Large intestine (tissue), 3 donors: ENCODE data around the gene TGFA. TPM values are rescaled to one million over a fixed set of nuclear protein-coding genes. Genes with fewer than 3 reads are reported as not detected.

Experiments used
- DNase-seq, 2 donors: peaks; one replicate each; pipeline versions ENCODE4 v3.0.0 to v3.0.0-alpha.2; 2013
- H3K27ac ChIP-seq: one replicate; pipeline ENCODE4 v1.5.1; 2013; ENCODE audit warnings: low read length
- H3K27me3 ChIP-seq: 2 replicates; pipeline ENCODE4 v1.6.1; 2013; ENCODE audit warnings: low read length; ENCODE audit not compliant: control insufficient read depth, insufficient read depth
- H3K36me3 ChIP-seq: 2 replicates; pipeline ENCODE4 v1.6.1; 2013; ENCODE audit warnings: low read length; ENCODE audit not compliant: control insufficient read depth, insufficient read depth
- H3K4me1 ChIP-seq: one replicate; pipeline ENCODE4 v1.6.1; 2013; ENCODE audit warnings: low read length; ENCODE audit not compliant: control insufficient read depth, insufficient read depth
- H3K4me3 ChIP-seq: one replicate; pipeline ENCODE4 v1.5.1; 2013; ENCODE audit warnings: low read length
- H3K9me3 ChIP-seq: one replicate; pipeline ENCODE4 v1.6.1; 2013; ENCODE audit warnings: mild to moderate bottlenecking, low read depth, low read length, moderate library complexity; ENCODE audit not compliant: control insufficient read depth
- WGBS: methylation state at CpG from one replicate; pipeline ENCODE4 v1.1.5; 2013; ENCODE audit warnings: low lambda C conversion rate; ENCODE audit not compliant: insufficient coverage; 5-methylcytosine and 5-hydroxymethylcytosine counted together
- polyA plus RNA-seq: library from polyadenylated mRNA; unstranded; fragments of 120-200 nt; gene quantifications from one replicate; pipeline ENCODE4 v1.2.1, GENCODE V29; 2013

The TGFA gene
- polyA plus RNA-seq, 1 donor = 8.4 TPM

- WGBS = no CpG with 5 or more reads among the region's 4 CpGs
- Histone ChIP-seq H3K4me1 (no peaks in the 10 kb centered on the region), H3K27ac (no peak overlapping the region), H3K36me3 (no peaks in the 10 kb centered on the region), H3K27me3 (no peaks in the 10 kb centered on the region), H3K9me3 (no peaks in the 10 kb centered on the region), H3K4me3 (no peak overlapping the region)
- no peak for DNase-seq
Measured at GRCh38 chr2:70503896-70504295, 49.7 kb downstream of the TGFA start.

GRCh38 chr2:70501728-70502127 is 51.9 kb downstream of the TGFA start:
- 0% methylated on average over 1 of the region's 4 CpGs for WGBS
- H3K9me3 ChIP-seq = no peaks in the 10 kb centered on the region
- no peaks in the 10 kb centered on the region for H3K27me3 ChIP-seq
- no peaks in the 10 kb centered on the region for H3K36me3 ChIP-seq
- no peak for DNase-seq
- no peak overlapping the region for H3K4me3 ChIP-seq
- H3K4me1 ChIP-seq = no peaks in the 10 kb centered on the region
- no peak overlapping the region for H3K27ac ChIP-seq

GRCh38 chr2:70501215-70501614 is 52.4 kb downstream of the TGFA start:
- DNase-seq = no peak
- Histone ChIP-seq H3K4me3 (no peak overlapping the region), H3K27me3 (no peaks in the 10 kb centered on the region), H3K27ac (no peak overlapping the region), H3K4me1 (no peaks in the 10 kb centered on the region), H3K9me3 (no peaks in the 10 kb centered on the region), H3K36me3 (no peaks in the 10 kb centered on the region)
- no CpG with 5 or more reads among the region's 1 CpG for WGBS

DNA sequence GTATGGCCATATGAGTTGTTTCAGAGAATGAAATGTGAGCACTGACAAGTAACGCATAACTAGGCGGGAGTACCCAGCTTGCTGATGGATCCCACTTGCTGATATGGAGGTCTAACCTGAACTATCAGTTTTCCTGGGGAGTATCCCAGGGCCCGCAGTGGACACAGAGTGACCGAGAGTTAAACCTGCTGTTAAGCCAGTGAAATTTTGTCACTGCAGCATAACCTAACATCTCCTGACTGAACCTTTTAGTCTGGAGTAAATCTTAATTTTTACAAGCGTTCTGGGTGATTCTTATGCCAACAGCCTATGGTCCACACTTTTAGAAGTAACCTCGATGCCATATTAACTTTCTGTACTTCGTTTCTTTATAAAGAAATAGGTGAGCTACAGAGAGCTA is 54.4 kb downstream of the TGFA start:
- Histone ChIP-seq H3K27ac (no peak overlapping the region), H3K27me3 (no peaks in the 10 kb centered on the region), H3K9me3 (no peaks in the 10 kb centered on the region), H3K4me1 (no peaks in the 10 kb centered on the region), H3K4me3 (no peak overlapping the region), H3K36me3 (no peaks in the 10 kb centered on the region)
- 100% methylated on average over 1 of the region's 7 CpGs for WGBS
- no peak for DNase-seq

GRCh38 chr2:70498528-70498927 is 55.1 kb downstream of the TGFA start:
- H3K4me3 ChIP-seq = no peak overlapping the region
- H3K27me3 ChIP-seq = no peaks in the 10 kb centered on the region
- no peaks in the 10 kb centered on the region for H3K9me3 ChIP-seq
- no peak for DNase-seq
- no peaks in the 10 kb centered on the region for H3K4me1 ChIP-seq
- no peaks in the 10 kb centered on the region for H3K36me3 ChIP-seq
- WGBS = no CpG with 5 or more reads among the region's 1 CpG
- H3K27ac ChIP-seq = no peak overlapping the region

DNA sequence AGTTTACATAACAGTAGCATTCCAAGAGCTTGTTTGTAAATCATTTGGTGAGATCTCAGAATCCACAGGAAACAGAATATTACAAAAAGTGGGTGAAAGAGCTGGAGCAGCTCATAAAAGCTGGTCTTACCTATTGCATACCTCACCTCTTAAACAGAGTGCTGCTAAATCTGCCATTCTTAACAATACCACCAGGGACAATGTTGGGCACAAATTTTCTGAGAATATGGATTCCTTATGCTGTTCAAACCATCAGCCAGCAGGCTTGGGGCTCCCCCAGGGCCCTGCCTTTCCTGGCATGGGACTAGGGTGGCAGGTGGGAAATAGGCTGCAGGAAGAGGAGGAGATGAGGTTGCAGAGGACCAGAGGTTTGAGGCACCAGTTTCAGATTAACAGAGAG is 55.6 kb downstream of the TGFA start:
- Histone ChIP-seq H3K4me1 (no peaks in the 10 kb centered on the region), H3K36me3 (no peaks in the 10 kb centered on the region), H3K9me3 (no peaks in the 10 kb centered on the region), H3K27me3 (no peaks in the 10 kb centered on the region), H3K4me3 (no peak overlapping the region), H3K27ac (no peak overlapping the region)
- no peak for DNase-seq

GRCh38 chr2:70496819-70497218 is 56.8 kb downstream of the TGFA start:
- H3K36me3 ChIP-seq = no peaks in the 10 kb centered on the region
- 83% methylated on average over 2 of the region's 5 CpGs for WGBS
- no peak overlapping the region for H3K4me3 ChIP-seq
- DNase-seq = no peak
- no peaks in the 10 kb centered on the region for H3K9me3 ChIP-seq
- no peak overlapping the region for H3K27ac ChIP-seq
- no peaks in the 10 kb centered on the region for H3K4me1 ChIP-seq
- no peaks in the 10 kb centered on the region for H3K27me3 ChIP-seq

DNA sequence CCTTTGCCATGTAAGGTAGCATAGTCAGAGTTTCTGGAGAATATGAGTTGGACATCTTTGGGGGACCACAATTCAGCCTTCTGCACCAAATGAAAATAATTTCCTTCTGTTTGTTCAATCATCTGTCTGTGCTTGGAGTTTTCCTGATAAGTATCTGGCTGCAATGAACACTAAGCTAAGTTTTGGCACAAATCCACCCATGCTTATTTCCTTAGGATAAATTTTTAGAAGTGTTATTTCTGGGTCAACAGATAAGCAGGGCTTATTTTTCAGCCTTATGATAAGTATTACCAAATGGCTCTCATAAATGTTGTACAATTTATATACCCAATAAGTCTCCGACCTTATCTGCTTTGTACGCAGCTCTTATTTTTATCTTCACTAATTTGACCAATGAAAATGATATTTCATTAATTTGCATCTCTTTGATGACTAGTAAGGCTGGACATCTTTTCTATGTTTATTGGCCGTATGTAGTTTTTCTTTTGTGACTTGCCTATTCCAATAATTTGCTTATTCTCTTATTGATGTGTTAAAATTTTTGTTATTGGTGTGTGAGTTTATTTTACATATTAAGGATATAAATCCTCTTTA is 59.2 kb downstream of the TGFA start:
- Histone ChIP-seq H3K9me3 (no peaks in the 10 kb centered on the region), H3K4me1 (no peaks in the 10 kb centered on the region), H3K36me3 (no peaks in the 10 kb centered on the region), H3K27ac (no peak overlapping the region), H3K27me3 (no peaks in the 10 kb centered on the region), H3K4me3 (no peak overlapping the region)
- no peak for DNase-seq
- 40% methylated on average over 1 of the region's 3 CpGs for WGBS

- Histone ChIP-seq H3K9me3 (no peaks in the 10 kb centered on the region), H3K36me3 (no peaks in the 10 kb centered on the region), H3K4me1 (no peaks in the 10 kb centered on the region), H3K4me3 (no peak overlapping the region), H3K27ac (no peak overlapping the region), H3K27me3 (no peaks in the 10 kb centered on the region)
- 100% methylated on average over 2 of the region's 5 CpGs for WGBS
- DNase-seq = no peak
Measured at GRCh38 chr2:70490381-70490780, 63.2 kb downstream of the TGFA start.

- DNase-seq = no peak
- Histone ChIP-seq H3K9me3 (no peaks in the 10 kb centered on the region), H3K4me3 (no peak overlapping the region), H3K4me1 (no peaks in the 10 kb centered on the region), H3K27me3 (no peaks in the 10 kb centered on the region), H3K27ac (no peak overlapping the region), H3K36me3 (no peaks in the 10 kb centered on the region)
- no CpG with 5 or more reads among the region's 10 CpGs for WGBS
Measured at GRCh38 chr2:70489165-70489564, 64.5 kb downstream of the TGFA start.

GRCh38 chr2:70484086-70484485 is 69.5 kb downstream of the TGFA start:
- whole genome bisulfite sequencing = 90% methylated on average over 1 of the region's 1 CpG
- DNase-seq = no peak
- Histone ChIP-seq H3K27ac (no peak overlapping the region), H3K36me3 (no peaks in the 10 kb centered on the region), H3K9me3 (no peaks in the 10 kb centered on the region), H3K4me1 (no peaks in the 10 kb centered on the region), H3K4me3 (no peak overlapping the region), H3K27me3 (no peaks in the 10 kb centered on the region)
